ENCODE results near the gene ARHGEF39. TPM values are rescaled to one million over a fixed set of nuclear protein-coding genes. Genes with fewer than 3 reads are reported as not detected.

The ARHGEF39 gene, protein sequence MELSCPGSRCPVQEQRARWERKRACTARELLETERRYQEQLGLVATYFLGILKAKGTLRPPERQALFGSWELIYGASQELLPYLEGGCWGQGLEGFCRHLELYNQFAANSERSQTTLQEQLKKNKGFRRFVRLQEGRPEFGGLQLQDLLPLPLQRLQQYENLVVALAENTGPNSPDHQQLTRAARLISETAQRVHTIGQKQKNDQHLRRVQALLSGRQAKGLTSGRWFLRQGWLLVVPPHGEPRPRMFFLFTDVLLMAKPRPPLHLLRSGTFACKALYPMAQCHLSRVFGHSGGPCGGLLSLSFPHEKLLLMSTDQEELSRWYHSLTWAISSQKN
- 1 to 10 TPM in 2 of 4 donors, under 1 TPM in 2; 0.52 to 2.2 (median 0.81) TPM for total RNA-seq

GRCh38 chr9:35664531-35665470 lies at the start of gene ARHGEF39:
Gene ARHGEF39 (minus strand): TSS chr9:35665195. CDS start chr9:35665169, 26 bp downstream.
- TF ChIP-seq CTCF (IDR thresholded peaks at IDR 0.05) (peak in 3 of 4 experiments; percentile 16 to 37 (median 27)), POLR2A (IDR thresholded peaks at IDR 0.05) (peak in 1 of 2 donors; percentile 27), POLR2AphosphoS5 (IDR thresholded peaks at IDR 0.05) (peak; percentile 64), EP300 (IDR thresholded peaks at IDR 0.05) (no peak)
- H3K4me3 ChIP-seq = peak within 1 kb of the TSS; percentile 16 to 60
- H3K4me1 ChIP-seq = peaks cover 0 to 66% (median 17%) of the 10 kb centered on the region in 3 donors
- H3K9me3 ChIP-seq = no peaks in the 10 kb centered on the region
- ATAC-seq = peak; percentile 78
- H3K27me3 ChIP-seq = no peaks in the 10 kb centered on the region
- WGBS, 2 donors (ENCODE audit: low coverage in 1 of 2) = no CpG with 5 or more reads among the region's 58 CpGs
- H3K36me3 ChIP-seq = peaks cover 0 to 11% of the 10 kb centered on the region in 2 donors
- H3K27ac ChIP-seq = peak within 1 kb of the TSS; percentile 94 to 100 (median 100)

DNA sequence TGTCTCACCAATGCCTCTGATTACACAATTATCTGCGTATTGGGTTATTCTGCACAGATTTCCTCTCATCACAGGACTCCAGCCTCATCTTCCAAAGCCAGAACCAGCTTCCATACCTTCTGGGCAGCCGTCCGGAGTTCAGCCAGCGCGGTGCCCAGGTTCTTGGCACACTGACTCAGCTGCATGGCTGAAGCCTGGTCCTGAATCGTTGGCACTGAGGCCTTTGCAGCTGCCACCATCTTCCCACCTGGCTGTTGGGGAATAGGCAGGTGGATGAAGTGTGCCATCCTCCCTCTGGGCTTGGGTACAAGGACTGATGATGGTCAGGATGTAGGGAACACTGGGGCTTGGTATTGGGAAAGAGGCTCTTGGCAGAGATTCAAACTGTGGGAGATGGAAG lies 49.1 kb upstream of the ARHGEF39 start:
- ATAC-seq = no peak
- 52 to 84% methylated on average over 2 to 6 of the region's 6 CpGs for WGBS, 2 donors (ENCODE audit: low coverage in 1 of 2)
- Histone ChIP-seq H3K36me3 (peaks cover 13 to 100% of the 10 kb centered on the region in 2 donors), H3K4me1 (peaks cover 0 to 30% (median 0%) of the 10 kb centered on the region in 3 donors), H3K4me3 (no peak overlapping the region), H3K27me3 (no peaks in the 10 kb centered on the region), H3K27ac (peak overlapping the region; percentile 24 to 98 (median 86)), H3K9me3 (no peaks in the 10 kb centered on the region)
- TF ChIP-seq CTCF (IDR thresholded peaks at IDR 0.05) (no peak), EP300 (IDR thresholded peaks at IDR 0.05) (no peak), POLR2AphosphoS5 (IDR thresholded peaks at IDR 0.05) (no peak), POLR2A (IDR thresholded peaks at IDR 0.05) (no peak)

DNA sequence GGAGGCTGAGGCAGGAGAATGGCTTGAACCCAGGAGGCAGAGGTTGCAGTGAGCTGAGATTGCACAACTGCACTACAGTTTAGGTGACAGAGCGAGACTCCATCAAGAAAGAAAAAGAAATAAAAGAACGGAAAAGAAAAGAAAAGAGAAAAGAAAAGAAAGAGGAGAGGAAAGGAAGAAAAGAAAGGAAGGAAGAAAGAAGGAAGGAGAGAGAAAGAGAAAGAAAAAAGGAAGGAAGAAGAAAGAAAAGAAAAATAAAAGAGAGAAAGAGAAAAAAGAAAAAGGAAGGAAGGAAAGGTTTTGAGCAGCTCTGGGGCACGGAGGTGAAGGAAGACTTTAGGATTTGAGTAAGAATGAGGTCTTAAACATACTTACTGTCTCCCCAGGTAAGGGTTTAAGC lies 48.6 kb upstream of the ARHGEF39 start:
- WGBS, 2 donors (ENCODE audit: low coverage in 1 of 2) = 70 to 91% methylated on average over 2 to 3 of the region's 3 CpGs
- H3K4me1 ChIP-seq = peaks cover 0 to 30% (median 0%) of the 10 kb centered on the region in 3 donors
- H3K27ac ChIP-seq = peak overlapping the region; percentile 24 to 98 (median 86)
- H3K36me3 ChIP-seq = peaks cover 13 to 100% of the 10 kb centered on the region in 2 donors
- no peak for ATAC-seq
- H3K4me3 ChIP-seq = no peak overlapping the region
- no peaks in the 10 kb centered on the region for H3K9me3 ChIP-seq
- TF ChIP-seq CTCF (IDR thresholded peaks at IDR 0.05) = no peak
- no peak for TF ChIP-seq EP300 (IDR thresholded peaks at IDR 0.05)
- TF ChIP-seq POLR2A (IDR thresholded peaks at IDR 0.05) = no peak
- TF ChIP-seq POLR2AphosphoS5 (IDR thresholded peaks at IDR 0.05) = no peak
- no peaks in the 10 kb centered on the region for H3K27me3 ChIP-seq

GRCh38 chr9:35712762-35713400 lies 47.9 kb upstream of the ARHGEF39 start:
- H3K27ac ChIP-seq = peak overlapping the region in 3 of 4 donors; percentile 61 to 98 (median 97)
- no peak overlapping the region for H3K4me3 ChIP-seq
- ATAC-seq = no peak
- H3K4me1 ChIP-seq = peaks cover 0 to 30% (median 0%) of the 10 kb centered on the region in 3 donors
- TF ChIP-seq POLR2A (IDR thresholded peaks at IDR 0.05) = no peak
- H3K9me3 ChIP-seq = no peaks in the 10 kb centered on the region
- H3K27me3 ChIP-seq = no peaks in the 10 kb centered on the region
- H3K36me3 ChIP-seq = peaks cover 11 to 100% of the 10 kb centered on the region in 2 donors
- WGBS, 2 donors (ENCODE audit: low coverage in 1 of 2) = 70 to 100% methylated on average over 1 to 2 of the region's 11 CpGs
